ENCODE measurements around the gene PCGF5.
A peak's percentile ranks its signal among the peaks of the same experiment; 100 is the strongest.

Gene PCGF5

DNA sequence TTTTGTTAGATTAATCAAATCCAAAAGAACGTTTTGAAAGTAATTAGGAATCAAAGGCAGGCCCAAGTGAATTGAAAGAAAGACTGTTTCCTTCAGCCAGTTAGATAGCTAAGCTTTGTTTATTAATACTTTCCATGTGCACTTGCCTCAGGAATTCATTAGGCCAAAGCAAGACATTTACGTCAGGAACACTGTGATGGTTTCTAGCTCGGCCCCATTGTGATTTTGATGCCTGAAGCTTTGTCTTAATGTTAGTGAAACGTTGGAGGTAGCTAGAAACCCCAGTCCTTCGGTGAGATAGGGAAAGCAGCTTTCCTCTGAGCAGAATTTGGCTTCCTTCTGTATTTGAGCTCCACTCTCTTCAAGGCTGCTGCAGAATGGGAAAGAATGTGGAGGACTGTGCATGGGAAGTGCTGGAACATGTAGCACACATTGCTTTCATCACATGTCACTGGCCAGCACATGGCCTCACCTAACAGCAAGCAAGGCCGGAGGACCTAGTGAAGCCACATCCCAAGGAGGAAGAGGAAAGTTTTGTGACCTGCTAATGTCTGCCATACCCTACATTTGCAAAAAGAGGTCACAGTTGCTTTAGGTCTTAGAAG lies 64.1 kb downstream of the PCGF5 start:
- no CpG with 5 or more reads among the region's 6 CpGs for WGBS (ENCODE audit: insufficient coverage, insufficient read length)

DNA sequence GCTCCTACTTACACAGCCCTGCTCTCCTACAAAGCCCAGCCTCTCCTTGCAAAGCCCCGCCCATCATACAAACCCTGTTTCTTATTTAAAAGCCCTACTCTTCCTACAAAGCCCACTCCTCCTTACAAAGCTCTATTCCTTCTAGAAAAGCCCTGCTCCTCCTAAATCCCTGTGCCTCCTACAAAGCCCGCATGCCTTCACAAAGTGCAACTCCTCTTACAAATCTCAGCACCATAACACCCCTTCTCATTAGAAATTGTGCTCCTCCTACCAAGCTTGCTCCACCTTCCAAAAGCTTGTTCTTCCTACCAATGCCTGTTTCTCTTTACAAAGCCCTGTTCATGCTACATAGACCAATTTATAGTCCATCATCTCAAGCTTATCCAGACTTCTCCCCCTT lies 66.1 kb downstream of the PCGF5 start:
- Histone ChIP-seq H3K27ac (ENCODE audit: low read length) (no peak overlapping the region), H3K27me3 (ENCODE audit: control insufficient read depth, insufficient read depth, low read length) (no peaks in the 10 kb centered on the region), H3K4me3 (ENCODE audit: low read length) (no peak overlapping the region), H3K4me1 (ENCODE audit: control insufficient read depth, insufficient read depth, low read length) (peaks cover 3% of the 10 kb centered on the region), H3K9me3 (ENCODE audit: control insufficient read depth, insufficient read depth, low read length) (no peaks in the 10 kb centered on the region), H3K36me3 (ENCODE audit: control insufficient read depth, insufficient read depth, low read length) (no peaks in the 10 kb centered on the region)
- no CpG with 5 or more reads among the region's 2 CpGs for WGBS (ENCODE audit: insufficient coverage, insufficient read length)
- DNase-seq (ENCODE audit: low read depth, low spot score): no peak

More for the DNA sequence above, 64.1 kb downstream of the PCGF5 start:
- Histone ChIP-seq H3K9me3 (ENCODE audit: control insufficient read depth, insufficient read depth, low read length) (no peaks in the 10 kb centered on the region), H3K27me3 (ENCODE audit: control insufficient read depth, insufficient read depth, low read length) (no peaks in the 10 kb centered on the region), H3K27ac (ENCODE audit: low read length) (no peak overlapping the region), H3K4me3 (ENCODE audit: low read length) (no peak overlapping the region), H3K36me3 (ENCODE audit: control insufficient read depth, insufficient read depth, low read length) (no peaks in the 10 kb centered on the region), H3K4me1 (ENCODE audit: control insufficient read depth, insufficient read depth, low read length) (peaks cover 3% of the 10 kb centered on the region)
- no peak for DNase-seq (ENCODE audit: low read depth, low spot score)

DNA sequence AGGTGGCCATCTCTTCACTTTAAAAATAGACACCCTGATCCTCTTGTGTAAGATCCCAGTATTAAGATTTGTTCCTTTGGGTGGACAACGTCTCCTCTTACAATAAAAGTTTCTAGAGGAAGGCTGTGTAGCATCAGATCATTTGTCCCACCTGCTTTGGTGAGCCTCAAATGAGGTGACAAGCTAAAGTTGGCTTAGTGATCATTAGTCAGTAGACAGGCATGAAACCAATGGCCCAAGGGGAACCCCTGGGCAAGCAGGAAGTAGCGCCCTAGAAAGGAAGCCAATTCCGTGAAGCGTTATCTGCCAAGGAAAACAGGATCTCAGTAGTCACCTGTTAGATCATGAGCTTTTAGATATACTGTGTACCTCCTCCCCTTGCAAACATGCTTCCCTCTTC lies 66.8 kb downstream of the PCGF5 start:
- Histone ChIP-seq H3K4me1 (ENCODE audit: control insufficient read depth, insufficient read depth, low read length) (peaks cover 3% of the 10 kb centered on the region), H3K4me3 (ENCODE audit: low read length) (no peak overlapping the region), H3K9me3 (ENCODE audit: control insufficient read depth, insufficient read depth, low read length) (no peaks in the 10 kb centered on the region), H3K27ac (ENCODE audit: low read length) (no peak overlapping the region), H3K36me3 (ENCODE audit: control insufficient read depth, insufficient read depth, low read length) (no peaks in the 10 kb centered on the region), H3K27me3 (ENCODE audit: control insufficient read depth, insufficient read depth, low read length) (no peaks in the 10 kb centered on the region)
- DNase-seq (ENCODE audit: low read depth, low spot score): no peak
- WGBS (ENCODE audit: insufficient coverage, insufficient read length): no CpG with 5 or more reads among the region's 4 CpGs

DNA sequence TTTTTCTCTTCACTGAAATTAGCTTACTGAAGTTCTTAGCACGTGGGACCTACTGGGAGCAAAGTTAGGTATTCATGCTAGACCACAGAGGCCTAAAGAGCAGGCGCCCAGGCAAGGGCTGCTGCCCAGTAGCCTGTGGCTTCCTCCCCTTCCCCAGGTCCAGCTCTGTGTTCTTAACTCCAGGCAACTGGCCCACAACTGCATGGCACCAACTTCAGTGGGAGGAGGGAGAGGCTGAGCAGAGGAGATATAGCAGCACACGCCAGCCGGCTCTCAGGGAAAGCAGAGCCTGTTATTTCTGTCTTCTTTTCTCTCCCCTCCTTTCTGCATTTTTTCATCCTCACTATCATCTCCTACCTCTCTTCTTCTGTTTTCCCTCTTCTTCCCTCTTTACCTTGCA lies 67.4 kb downstream of the PCGF5 start:
- Histone ChIP-seq H3K4me1 (ENCODE audit: control insufficient read depth, insufficient read depth, low read length) (peaks cover 3% of the 10 kb centered on the region), H3K36me3 (ENCODE audit: control insufficient read depth, insufficient read depth, low read length) (no peaks in the 10 kb centered on the region), H3K9me3 (ENCODE audit: control insufficient read depth, insufficient read depth, low read length) (no peaks in the 10 kb centered on the region), H3K27ac (ENCODE audit: low read length) (no peak overlapping the region), H3K4me3 (ENCODE audit: low read length) (no peak overlapping the region), H3K27me3 (ENCODE audit: control insufficient read depth, insufficient read depth, low read length) (no peaks in the 10 kb centered on the region)
- no CpG with 5 or more reads among the region's 4 CpGs for WGBS (ENCODE audit: insufficient coverage, insufficient read length)
- DNase-seq (ENCODE audit: low read depth, low spot score): no peak

DNA sequence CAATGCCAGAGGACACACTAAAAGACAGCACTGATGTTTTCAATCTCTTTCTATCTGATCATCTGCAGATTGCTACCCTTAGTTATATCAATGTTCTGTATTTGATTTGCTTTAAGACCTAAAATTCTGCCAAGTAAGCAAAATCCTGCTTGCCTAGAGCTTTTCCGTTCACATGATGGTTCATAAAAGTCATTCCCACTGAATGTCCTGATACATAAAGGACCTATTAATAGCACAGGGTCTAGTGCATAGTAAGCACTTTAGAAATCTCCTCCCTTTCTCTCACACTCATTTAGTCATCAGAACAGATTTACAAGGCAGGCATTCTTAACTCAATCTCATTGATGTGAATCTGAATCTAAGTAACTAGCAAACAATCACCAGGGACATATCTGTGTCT lies 68.8 kb downstream of the PCGF5 start:
- WGBS (ENCODE audit: insufficient coverage, insufficient read length): no CpG with 5 or more reads among the region's 1 CpG
- DNase-seq (ENCODE audit: low read depth, low spot score): no peak
- H3K27me3 ChIP-seq (ENCODE audit: control insufficient read depth, insufficient read depth, low read length): no peaks in the 10 kb centered on the region
- no peak overlapping the region for H3K4me3 ChIP-seq (ENCODE audit: low read length)
- H3K36me3 ChIP-seq (ENCODE audit: control insufficient read depth, insufficient read depth, low read length): no peaks in the 10 kb centered on the region
- no peak overlapping the region for H3K27ac ChIP-seq (ENCODE audit: low read length)
- no peaks in the 10 kb centered on the region for H3K9me3 ChIP-seq (ENCODE audit: control insufficient read depth, insufficient read depth, low read length)
- peaks cover 3% of the 10 kb centered on the region for H3K4me1 ChIP-seq (ENCODE audit: control insufficient read depth, insufficient read depth, low read length)

DNA sequence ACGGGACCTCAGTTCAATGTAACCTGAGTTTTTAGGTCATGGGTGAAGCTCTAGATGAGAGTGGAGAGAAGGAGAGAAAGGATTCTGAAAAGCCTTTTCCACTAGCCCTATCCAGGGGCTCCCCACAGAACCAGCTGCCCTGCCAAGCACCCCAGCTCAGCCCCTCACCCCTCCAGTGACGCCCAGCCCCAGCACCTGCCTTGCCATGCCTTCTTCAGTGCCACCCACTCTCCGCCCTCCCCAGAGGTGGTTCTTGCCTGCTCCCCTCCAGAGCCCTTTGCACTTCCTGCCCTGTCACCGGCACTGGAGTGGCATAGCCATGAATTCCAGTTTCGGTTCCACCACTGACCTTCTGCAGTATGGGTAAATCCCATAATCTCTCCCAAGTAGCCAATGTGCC lies 70.1 kb downstream of the PCGF5 start:
- Histone ChIP-seq H3K9me3 (ENCODE audit: control insufficient read depth, insufficient read depth, low read length) (no peaks in the 10 kb centered on the region), H3K36me3 (ENCODE audit: control insufficient read depth, insufficient read depth, low read length) (no peaks in the 10 kb centered on the region), H3K27me3 (ENCODE audit: control insufficient read depth, insufficient read depth, low read length) (no peaks in the 10 kb centered on the region), H3K27ac (ENCODE audit: low read length) (no peak overlapping the region), H3K4me3 (ENCODE audit: low read length) (no peak overlapping the region), H3K4me1 (ENCODE audit: control insufficient read depth, insufficient read depth, low read length) (no peaks in the 10 kb centered on the region)
- DNase-seq (ENCODE audit: low read depth, low spot score): no peak
- no CpG with 5 or more reads among the region's 5 CpGs for WGBS (ENCODE audit: insufficient coverage, insufficient read length)

DNA sequence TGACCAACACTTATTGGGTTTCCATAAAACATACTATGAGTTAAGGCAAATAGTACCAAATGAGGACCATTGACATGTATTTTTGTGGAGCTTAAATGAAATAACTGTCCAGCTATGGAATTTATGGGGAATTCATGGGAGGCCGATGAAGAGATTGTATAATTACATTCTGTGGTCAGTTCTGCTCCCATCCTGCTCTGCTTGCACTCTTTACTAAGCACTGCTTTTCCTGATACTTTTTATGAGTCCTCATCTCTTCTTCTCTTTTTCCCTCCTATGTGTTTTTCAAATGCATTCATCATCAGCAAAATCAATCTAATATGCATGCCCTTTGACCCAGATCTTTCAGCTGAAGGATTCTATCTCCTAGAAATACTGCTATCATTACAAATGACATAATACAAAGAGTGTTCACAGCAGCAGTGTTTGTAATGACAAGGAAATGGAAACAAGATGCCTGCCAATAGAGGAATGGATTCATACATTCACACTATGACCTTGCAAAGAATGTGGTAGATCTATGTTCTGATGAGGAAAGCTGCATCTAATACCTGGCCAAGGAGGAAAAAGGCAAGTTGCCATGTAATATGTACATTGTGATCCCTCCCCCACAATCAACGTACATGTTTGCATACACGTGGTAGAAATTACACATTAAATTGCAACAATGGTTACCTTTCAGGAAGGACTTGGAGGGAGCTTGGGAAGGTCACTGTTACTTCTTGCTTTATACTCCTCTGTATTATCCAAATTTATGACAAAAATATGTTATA lies 73.9 kb downstream of the PCGF5 start:
- H3K36me3 ChIP-seq (ENCODE audit: control insufficient read depth, insufficient read depth, low read length): no peaks in the 10 kb centered on the region
- no CpG with 5 or more reads among the region's 3 CpGs for WGBS (ENCODE audit: insufficient coverage, insufficient read length)
- no peak overlapping the region for H3K4me3 ChIP-seq (ENCODE audit: low read length)
- no peak for DNase-seq (ENCODE audit: low read depth, low spot score)
- no peaks in the 10 kb centered on the region for H3K9me3 ChIP-seq (ENCODE audit: control insufficient read depth, insufficient read depth, low read length)
- H3K27me3 ChIP-seq (ENCODE audit: control insufficient read depth, insufficient read depth, low read length): no peaks in the 10 kb centered on the region
- no peaks in the 10 kb centered on the region for H3K4me1 ChIP-seq (ENCODE audit: control insufficient read depth, insufficient read depth, low read length)
- H3K27ac ChIP-seq (ENCODE audit: low read length): no peak overlapping the region

DNA sequence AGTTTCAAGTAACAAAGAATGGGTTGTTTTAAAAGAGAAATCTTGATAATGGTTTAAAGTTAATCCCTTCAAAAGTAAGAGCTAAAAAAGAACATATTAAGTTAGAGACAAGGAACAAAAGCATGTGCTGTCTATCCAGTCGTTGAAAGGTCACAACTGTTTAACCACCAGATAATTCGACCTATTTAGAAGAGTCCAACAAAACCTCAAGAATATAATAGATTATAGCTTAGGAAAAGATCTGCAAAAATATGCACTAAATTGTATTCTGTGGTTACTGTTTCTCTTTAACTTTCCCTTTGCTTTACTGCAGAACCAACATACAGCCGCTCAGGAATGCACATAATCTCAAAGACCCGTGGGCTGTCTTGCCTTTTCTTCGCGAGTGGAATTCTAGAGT lies 74.9 kb downstream of the PCGF5 start:
- whole genome bisulfite sequencing (ENCODE audit: insufficient coverage, insufficient read length): no CpG with 5 or more reads among the region's 6 CpGs
- Histone ChIP-seq H3K4me1 (ENCODE audit: control insufficient read depth, insufficient read depth, low read length) (no peaks in the 10 kb centered on the region), H3K9me3 (ENCODE audit: control insufficient read depth, insufficient read depth, low read length) (no peaks in the 10 kb centered on the region), H3K27ac (ENCODE audit: low read length) (no peak overlapping the region), H3K36me3 (ENCODE audit: control insufficient read depth, insufficient read depth, low read length) (no peaks in the 10 kb centered on the region), H3K27me3 (ENCODE audit: control insufficient read depth, insufficient read depth, low read length) (no peaks in the 10 kb centered on the region), H3K4me3 (ENCODE audit: low read length) (no peak overlapping the region)
- DNase-seq (ENCODE audit: low read depth, low spot score): no peak

DNA sequence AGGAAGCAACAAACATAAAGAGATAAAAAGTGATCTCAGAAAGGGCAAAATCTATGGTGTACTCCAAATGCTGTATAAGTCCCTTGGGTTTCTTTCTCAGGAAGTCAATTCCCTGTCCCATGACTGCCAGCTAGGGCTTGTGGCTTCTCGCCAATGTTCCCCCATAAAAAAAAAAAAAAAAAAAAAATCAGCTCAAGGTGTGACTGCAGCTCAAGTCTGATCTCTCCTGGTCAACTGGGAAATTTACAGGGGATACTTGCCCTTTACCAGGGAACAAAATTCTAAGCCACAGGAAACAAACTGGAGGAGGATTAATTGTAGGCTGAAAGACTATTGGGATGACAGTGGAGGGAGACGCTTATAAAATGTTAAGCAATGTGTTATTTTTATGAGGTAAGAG lies 76.0 kb downstream of the PCGF5 start:
- Histone ChIP-seq H3K9me3 (ENCODE audit: control insufficient read depth, insufficient read depth, low read length) (no peaks in the 10 kb centered on the region), H3K27me3 (ENCODE audit: control insufficient read depth, insufficient read depth, low read length) (no peaks in the 10 kb centered on the region), H3K4me1 (ENCODE audit: control insufficient read depth, insufficient read depth, low read length) (no peaks in the 10 kb centered on the region), H3K4me3 (ENCODE audit: low read length) (no peak overlapping the region), H3K36me3 (ENCODE audit: control insufficient read depth, insufficient read depth, low read length) (no peaks in the 10 kb centered on the region), H3K27ac (ENCODE audit: low read length) (no peak overlapping the region)
- no CpG with 5 or more reads among the region's 2 CpGs for WGBS (ENCODE audit: insufficient coverage, insufficient read length)
- DNase-seq (ENCODE audit: low read depth, low spot score): no peak

DNA sequence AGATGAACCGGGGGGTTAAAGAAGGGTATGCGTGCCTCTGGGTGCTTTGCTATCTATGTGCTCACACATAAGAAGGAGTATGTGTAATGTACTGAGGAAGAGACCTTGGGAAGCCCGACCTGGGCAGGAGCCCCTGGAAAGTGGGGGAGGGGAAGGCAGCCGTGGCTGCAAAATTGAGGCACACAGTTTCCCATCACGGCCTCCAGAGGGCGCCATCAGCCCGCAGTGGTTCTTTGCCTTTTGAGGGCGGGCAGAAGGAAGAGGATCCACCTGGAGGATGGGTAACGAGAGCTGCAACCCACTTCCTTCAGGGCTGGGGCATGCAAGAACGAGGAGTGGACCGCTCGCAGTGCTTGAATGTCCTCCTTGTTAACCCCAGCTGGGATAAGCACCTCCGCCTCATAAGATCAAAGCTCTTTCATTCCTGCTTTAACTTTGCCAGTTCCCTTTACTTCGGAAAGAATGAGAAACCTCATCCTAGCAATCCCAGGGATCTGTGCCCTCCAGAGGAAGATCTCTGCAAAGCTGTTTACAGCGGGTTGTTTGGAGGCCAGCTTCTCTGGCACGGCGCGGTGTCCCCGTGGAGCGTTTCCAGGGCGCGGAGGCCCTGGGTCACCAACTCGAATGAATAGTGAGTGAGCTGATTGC lies 77.9 kb downstream of the PCGF5 start:
- H3K4me3 ChIP-seq (ENCODE audit: low read length): no peak overlapping the region; the same call in 1 of the 2 replicates
- WGBS (ENCODE audit: insufficient coverage, insufficient read length): no CpG with 5 or more reads among the region's 23 CpGs
- no peaks in the 10 kb centered on the region for H3K27me3 ChIP-seq (ENCODE audit: control insufficient read depth, insufficient read depth, low read length)
- H3K9me3 ChIP-seq (ENCODE audit: control insufficient read depth, insufficient read depth, low read length): no peaks in the 10 kb centered on the region
- H3K27ac ChIP-seq (ENCODE audit: low read length): no peak overlapping the region
- no peaks in the 10 kb centered on the region for H3K4me1 ChIP-seq (ENCODE audit: control insufficient read depth, insufficient read depth, low read length)
- no peaks in the 10 kb centered on the region for H3K36me3 ChIP-seq (ENCODE audit: control insufficient read depth, insufficient read depth, low read length)
- DNase-seq (ENCODE audit: low read depth, low spot score): peak; percentile 75

Data from iPS DF 6.9 (cell line).